Measurements from ENCODE around the gene ULK4. TPM values are rescaled to one million over a fixed set of nuclear protein-coding genes. Genes with fewer than 3 reads are reported as not detected.

The ULK4 gene
- total and polyA plus RNA-seq, 2 donors (not counting 1 experiment from before 2014, with no cell fraction given), result 9.1 to 9.7 TPM

DNA sequence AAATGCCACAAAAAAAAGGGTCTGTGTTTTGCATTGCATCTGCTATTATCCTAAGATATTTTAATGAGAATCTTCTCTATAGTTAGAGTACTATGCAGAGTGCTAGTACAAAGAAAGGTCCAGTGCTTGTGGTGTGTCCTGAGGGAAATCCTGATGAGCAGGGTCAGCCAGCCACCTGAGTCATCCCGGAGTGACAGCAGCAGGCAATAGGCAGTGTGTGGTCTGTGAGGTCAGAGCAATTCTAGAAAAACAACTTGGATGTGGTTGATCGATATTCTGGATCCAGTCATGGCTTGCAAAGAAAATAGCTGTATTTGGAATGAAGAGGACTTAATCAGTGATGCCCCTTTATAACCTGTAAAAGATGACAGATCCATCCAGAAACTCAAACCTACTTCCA lies 643.4 kb downstream of the ULK4 start:
- H3K4me2 ChIP-seq (ENCODE audit: extremely low read depth, insufficient read depth, low read length), result no peak overlapping the region
- H3K79me2 ChIP-seq (ENCODE audit: control insufficient read depth, insufficient read depth, low read length), result no peaks in the 10 kb centered on the region
- DNase-seq (ENCODE audit: low read depth in 2 of 2), result peak in 1 of 2 donors; percentile 46
- H3K4me1 ChIP-seq (ENCODE audit: control insufficient read depth, extremely low read depth, insufficient read depth, low read length), result no peaks in the 10 kb centered on the region
- H2AFZ ChIP-seq (ENCODE audit: low read length), result no peak overlapping the region
- no peak overlapping the region for H3K27ac ChIP-seq (ENCODE audit: insufficient read depth, low read length)
- H3K36me3 ChIP-seq (ENCODE audit: control insufficient read depth, insufficient read depth, low read length), result no peaks in the 10 kb centered on the region
- H3K27me3 ChIP-seq (ENCODE audit: control insufficient read depth, insufficient read depth, low read length), result no peaks in the 10 kb centered on the region
- H3K9ac ChIP-seq (ENCODE audit: insufficient read depth, low read length), result no peak overlapping the region
- no peaks in the 10 kb centered on the region for H4K20me1 ChIP-seq (ENCODE audit: control insufficient read depth, extremely low read depth, insufficient read depth, low read length)
- H3K4me3 ChIP-seq (replicated peaks in 1 of 4; ENCODE audit: control extremely low read depth in 1 of 4, insufficient read depth in 1 of 4, low read depth in 3 of 4, low read length in 4 of 4), result no peak overlapping the region
- no peak for TF ChIP-seq EZH2 (IDR thresholded peaks at IDR 0.05; ENCODE audit: low read length, missing control alignments)
- TF ChIP-seq, protein P1, sequence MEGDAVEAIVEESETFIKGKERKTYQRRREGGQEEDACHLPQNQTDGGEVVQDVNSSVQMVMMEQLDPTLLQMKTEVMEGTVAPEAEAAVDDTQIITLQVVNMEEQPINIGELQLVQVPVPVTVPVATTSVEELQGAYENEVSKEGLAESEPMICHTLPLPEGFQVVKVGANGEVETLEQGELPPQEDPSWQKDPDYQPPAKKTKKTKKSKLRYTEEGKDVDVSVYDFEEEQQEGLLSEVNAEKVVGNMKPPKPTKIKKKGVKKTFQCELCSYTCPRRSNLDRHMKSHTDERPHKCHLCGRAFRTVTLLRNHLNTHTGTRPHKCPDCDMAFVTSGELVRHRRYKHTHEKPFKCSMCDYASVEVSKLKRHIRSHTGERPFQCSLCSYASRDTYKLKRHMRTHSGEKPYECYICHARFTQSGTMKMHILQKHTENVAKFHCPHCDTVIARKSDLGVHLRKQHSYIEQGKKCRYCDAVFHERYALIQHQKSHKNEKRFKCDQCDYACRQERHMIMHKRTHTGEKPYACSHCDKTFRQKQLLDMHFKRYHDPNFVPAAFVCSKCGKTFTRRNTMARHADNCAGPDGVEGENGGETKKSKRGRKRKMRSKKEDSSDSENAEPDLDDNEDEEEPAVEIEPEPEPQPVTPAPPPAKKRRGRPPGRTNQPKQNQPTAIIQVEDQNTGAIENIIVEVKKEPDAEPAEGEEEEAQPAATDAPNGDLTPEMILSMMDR (conservative IDR thresholded peaks at IDR 0.05 in 1 of 2, IDR thresholded peaks at IDR 0.05 in 1 of 2; ENCODE audit: low read depth in 1 of 2, low read length in 2 of 2), result no peak
- no peaks in the 10 kb centered on the region for H3K9me3 ChIP-seq (ENCODE audit: control insufficient read depth, insufficient read depth, low read depth, low read length)

DNA sequence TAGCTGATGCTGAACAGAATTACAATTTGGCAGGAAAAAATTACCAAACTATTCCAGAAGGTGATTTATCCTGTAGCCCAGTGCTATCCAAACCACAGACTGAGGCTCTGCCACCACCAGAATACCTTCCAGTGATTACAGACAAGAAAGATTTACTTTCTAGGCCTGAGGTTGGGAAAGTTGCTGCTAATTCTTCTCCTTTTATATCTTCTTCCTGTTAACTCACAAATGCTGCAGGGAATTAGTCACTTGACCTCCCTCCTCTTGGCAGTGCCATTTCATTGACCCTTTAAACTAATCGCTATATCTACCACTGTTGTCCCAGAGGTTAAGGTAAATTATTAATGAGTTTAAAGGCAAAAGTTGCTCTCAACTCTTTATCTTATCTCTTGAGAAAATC lies 644.2 kb downstream of the ULK4 start:
- Histone ChIP-seq H3K27ac (ENCODE audit: insufficient read depth, low read length) (no peak overlapping the region), H2AFZ (ENCODE audit: low read length) (no peak overlapping the region), H3K9ac (ENCODE audit: insufficient read depth, low read length) (no peak overlapping the region), H4K20me1 (ENCODE audit: control insufficient read depth, extremely low read depth, insufficient read depth, low read length) (no peaks in the 10 kb centered on the region), H3K79me2 (ENCODE audit: control insufficient read depth, insufficient read depth, low read length) (no peaks in the 10 kb centered on the region), H3K4me1 (ENCODE audit: control insufficient read depth, extremely low read depth, insufficient read depth, low read length) (no peaks in the 10 kb centered on the region), H3K36me3 (ENCODE audit: control insufficient read depth, insufficient read depth, low read length) (no peaks in the 10 kb centered on the region), H3K9me3 (ENCODE audit: control insufficient read depth, insufficient read depth, low read depth, low read length) (no peaks in the 10 kb centered on the region), H3K4me2 (ENCODE audit: extremely low read depth, insufficient read depth, low read length) (no peak overlapping the region), H3K27me3 (ENCODE audit: control insufficient read depth, insufficient read depth, low read length) (no peaks in the 10 kb centered on the region), H3K4me3 (replicated peaks in 1 of 4; ENCODE audit: control extremely low read depth in 1 of 4, insufficient read depth in 1 of 4, low read depth in 3 of 4, low read length in 4 of 4) (no peak overlapping the region)
- peak; percentile 27 to 93 for DNase-seq (ENCODE audit: low read depth in 2 of 2)
- TF ChIP-seq, protein P1 (conservative IDR thresholded peaks at IDR 0.05 in 1 of 2, IDR thresholded peaks at IDR 0.05 in 1 of 2; ENCODE audit: low read depth in 1 of 2, low read length in 2 of 2), result no peak
- no peak for TF ChIP-seq EZH2 (IDR thresholded peaks at IDR 0.05; ENCODE audit: low read length, missing control alignments)

DNA sequence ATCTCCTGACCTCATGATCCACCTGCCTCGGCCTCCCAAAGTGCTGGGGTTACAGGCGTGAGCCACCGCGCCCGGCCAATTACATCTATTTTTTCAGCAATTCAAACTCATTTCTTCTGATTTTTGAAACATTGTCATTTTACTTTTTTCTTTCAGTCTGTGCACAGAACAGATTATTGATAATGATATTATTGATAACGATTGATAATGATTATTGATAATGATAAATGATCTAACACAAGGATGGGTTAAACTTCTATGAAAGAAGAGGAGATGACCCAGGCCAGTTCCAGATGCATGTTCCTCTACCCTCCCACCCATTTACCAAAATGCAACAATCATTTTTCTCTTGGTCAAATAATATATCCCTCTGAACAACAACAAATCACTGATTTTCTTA lies 644.6 kb downstream of the ULK4 start:
- H3K27me3 ChIP-seq (ENCODE audit: control insufficient read depth, insufficient read depth, low read length), result no peaks in the 10 kb centered on the region
- no peak overlapping the region for H3K27ac ChIP-seq (ENCODE audit: insufficient read depth, low read length)
- no peak overlapping the region for H3K9ac ChIP-seq (ENCODE audit: insufficient read depth, low read length)
- H3K36me3 ChIP-seq (ENCODE audit: control insufficient read depth, insufficient read depth, low read length), result no peaks in the 10 kb centered on the region
- TF ChIP-seq, protein P1 (conservative IDR thresholded peaks at IDR 0.05 in 1 of 2, IDR thresholded peaks at IDR 0.05 in 1 of 2; ENCODE audit: low read depth in 1 of 2, low read length in 2 of 2), result no peak
- no peak for TF ChIP-seq EZH2 (IDR thresholded peaks at IDR 0.05; ENCODE audit: low read length, missing control alignments)
- no peak overlapping the region for H3K4me3 ChIP-seq (replicated peaks in 1 of 4; ENCODE audit: control extremely low read depth in 1 of 4, insufficient read depth in 1 of 4, low read depth in 3 of 4, low read length in 4 of 4)
- no peaks in the 10 kb centered on the region for H4K20me1 ChIP-seq (ENCODE audit: control insufficient read depth, extremely low read depth, insufficient read depth, low read length)
- H3K79me2 ChIP-seq (ENCODE audit: control insufficient read depth, insufficient read depth, low read length), result no peaks in the 10 kb centered on the region
- no peak for DNase-seq (ENCODE audit: low read depth in 2 of 2)
- no peak overlapping the region for H3K4me2 ChIP-seq (ENCODE audit: extremely low read depth, insufficient read depth, low read length)
- H3K9me3 ChIP-seq (ENCODE audit: control insufficient read depth, insufficient read depth, low read depth, low read length), result no peaks in the 10 kb centered on the region
- H3K4me1 ChIP-seq (ENCODE audit: control insufficient read depth, extremely low read depth, insufficient read depth, low read length), result no peaks in the 10 kb centered on the region
- no peak overlapping the region for H2AFZ ChIP-seq (ENCODE audit: low read length)
